NCI-H1694 (cell line): ENCODE results near the gene GPI.

Source experiments
- DNase-seq: peaks from one replicate; lab custom pipeline; 2025; lab: John Stamatoyannopoulos, UW

GPI gene

DNA sequence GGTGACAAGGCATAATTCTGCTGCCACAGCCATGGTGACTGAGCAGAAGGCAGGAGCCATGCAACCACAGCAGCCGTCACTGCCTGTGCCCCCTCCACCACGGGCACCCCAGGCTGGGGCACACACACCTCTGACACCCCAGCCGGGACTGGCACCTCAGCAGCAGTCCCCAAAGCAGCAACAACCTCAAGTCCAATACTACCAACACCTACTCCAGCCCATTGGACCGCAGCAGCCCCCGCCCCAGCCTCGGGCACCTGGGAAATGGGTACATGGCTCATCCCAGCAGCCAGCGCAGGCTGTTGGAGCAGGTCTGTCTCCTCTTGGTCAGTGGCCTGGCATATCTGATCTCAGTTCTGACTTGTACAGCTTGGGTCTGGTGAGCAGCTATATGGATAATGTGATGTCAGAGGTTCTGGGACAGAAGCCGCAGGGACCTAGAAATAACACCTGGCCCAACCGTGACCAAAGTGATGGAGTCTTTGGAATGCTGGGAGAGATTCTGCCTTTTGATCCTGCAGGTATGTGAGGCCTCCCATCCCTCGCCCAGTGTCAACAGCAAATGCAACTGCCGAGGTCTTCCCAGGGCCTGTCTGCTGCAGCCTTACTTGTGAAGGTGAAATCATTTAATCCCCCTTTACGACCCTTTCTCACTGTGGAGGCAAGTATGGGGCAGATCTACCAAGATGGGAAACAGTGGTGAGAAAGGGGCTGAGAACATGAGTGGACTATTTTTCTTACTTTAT lies 22.9 kb upstream of the GPI start:
- no peak for DNase-seq

DNA sequence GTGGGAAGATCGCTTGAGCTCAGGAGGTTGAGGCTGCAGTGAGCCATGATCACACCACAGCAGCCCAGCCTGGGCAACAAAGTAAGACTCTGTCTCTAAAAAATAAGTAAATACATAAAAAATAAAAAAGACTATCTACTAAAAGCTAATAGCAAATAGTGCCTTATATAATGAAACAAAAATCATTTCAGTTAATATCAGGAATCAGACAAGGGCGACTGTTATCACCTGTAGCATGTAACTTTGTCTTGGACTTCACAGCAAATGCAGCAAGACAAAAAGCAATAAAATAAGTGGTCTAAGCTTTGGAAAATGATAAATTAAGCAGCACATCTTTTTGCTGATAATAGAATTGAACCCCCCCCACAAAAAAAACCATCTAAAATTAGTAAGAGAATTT lies 21.2 kb upstream of the GPI start:
- DNase-seq: no peak

DNA sequence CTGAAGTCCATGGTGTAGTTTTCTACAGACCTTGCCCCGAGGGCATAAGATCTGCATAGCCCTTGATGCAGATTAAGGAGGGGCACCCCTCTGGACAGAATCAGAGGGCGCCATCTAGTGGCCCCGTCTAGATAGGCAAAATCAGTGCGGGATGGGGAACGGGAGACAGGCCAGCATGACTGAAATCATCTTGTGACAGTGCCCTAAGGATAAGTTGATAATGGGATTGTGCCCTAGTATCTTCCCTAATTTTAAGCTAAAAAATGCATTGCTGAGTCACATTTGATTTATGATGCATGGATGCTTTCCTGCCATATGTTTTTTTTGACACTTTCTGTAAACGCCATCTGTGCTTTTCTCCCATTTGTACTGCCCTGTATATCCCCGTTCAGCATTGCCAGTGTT lies 19.0 kb upstream of the GPI start:
- DNase-seq: peak; percentile 93

DNA sequence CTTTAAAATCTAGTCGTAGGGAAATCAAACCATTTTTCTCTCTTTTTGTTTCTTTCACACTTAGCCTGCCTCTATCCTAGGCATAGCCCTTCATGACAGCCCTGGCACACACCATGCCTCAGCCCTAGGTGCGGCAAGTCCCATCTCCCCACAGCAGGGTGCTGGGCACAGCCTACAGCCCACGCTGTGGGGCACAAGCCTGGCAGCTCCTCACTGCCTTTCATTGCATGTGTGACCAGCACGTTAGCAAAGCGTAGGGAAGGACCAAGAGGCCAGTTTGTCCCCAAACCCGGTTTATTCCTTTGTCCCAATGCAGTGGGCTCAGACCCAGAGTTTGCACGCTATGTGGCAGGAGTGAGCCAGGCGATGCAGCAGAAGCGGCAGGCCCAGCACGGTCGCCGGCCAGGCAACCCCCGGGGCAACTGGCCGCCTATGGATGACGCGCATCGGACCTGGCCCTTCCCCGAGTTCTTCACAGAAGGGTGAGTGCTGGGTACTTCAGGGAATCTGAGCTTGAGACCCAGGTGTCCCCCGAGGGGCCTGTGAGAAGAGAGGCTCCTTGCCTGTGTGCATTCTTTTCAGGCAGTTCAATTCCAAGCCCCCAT lies 17.3 kb upstream of the GPI start:
- no peak for DNase-seq

DNA sequence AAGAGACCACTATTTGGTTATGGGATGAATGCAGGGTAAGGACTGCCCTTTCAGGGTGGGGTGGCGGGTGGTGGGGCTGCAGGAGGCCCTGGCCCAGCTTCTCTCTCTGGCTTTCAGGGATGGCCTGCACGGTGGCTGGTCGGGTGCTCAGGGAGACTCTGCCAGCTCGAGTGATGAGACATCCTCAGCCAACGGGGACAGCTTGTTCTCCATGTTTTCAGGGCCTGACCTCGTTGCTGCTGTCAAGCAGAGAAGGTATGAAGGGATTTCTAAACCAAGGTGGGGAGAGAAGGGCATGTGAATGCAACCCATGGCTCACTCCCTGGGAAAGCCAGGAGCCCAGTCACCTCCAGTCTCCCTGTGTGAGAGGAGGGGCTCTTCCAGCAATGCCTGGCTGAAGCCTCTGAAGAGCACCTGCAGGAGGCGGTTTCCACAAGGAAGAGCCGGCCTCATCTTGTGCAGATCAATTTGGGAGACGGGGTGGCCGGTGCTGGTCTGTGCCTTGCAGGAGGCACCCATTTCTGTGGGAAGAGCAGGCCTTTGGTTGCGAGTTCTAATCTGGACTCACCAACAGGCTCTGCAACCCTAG lies 16.0 kb upstream of the GPI start:
- no peak for DNase-seq

DNA sequence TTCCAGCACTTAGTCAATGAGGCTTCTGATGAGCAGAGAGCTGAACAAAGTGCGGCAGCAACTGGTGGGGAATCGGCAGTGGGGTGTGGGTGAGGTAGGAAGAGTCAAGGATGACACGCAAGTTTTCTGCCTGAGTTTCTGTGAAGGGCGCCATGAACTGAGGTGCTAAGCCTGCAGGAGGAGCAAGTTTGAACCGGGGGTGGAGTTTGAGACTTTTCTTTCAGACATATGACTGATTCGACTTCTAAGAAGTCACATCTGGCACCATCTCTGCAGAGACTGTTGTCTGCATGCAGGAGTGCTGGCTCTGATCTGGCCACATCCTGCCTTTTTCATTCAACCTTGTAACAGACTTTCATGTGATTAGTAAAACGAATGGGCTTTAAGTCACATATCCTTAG lies 14.8 kb upstream of the GPI start:
- DNase-seq: no peak

DNA sequence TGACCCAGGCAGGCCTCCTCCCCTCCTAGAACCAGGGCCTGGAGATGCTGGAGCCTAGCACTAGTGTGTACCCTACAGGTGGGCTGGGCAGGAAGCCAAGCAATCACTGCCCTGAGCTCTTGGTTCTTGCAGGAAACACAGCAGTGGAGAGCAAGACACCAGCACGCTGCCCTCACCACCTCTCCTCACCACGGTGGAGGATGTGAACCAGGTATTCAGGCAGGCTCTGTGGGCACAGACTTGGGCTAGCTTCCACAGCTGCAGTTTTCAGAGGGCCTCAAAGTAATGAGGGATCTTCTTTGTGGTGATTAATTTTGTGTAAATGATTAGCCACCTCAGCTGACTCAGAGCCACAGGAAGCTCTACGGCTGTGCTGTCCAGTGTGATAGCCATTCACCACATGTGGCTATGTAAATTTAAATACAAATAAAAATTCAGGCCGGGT lies 13.6 kb upstream of the GPI start:
- no peak for DNase-seq

DNA sequence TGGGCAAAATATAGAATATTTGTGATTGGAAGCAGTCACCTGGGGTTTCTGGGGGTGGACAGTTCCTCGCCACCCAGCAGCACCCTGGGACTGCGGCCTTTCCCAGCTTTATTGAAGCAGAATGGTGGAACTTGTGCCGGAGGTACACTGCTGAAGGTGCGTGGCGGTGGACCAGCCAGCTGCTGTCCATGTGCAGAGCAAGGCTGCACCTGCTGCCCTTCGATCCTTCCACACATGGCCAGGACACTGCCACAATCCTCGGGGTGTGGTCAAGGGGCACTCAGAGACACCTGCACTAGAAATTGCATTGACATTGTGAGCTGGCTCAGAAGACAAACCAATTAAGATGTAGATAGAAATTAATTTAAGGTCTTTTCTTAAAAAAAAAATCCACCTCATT lies 11.4 kb upstream of the GPI start:
- no peak for DNase-seq

DNA sequence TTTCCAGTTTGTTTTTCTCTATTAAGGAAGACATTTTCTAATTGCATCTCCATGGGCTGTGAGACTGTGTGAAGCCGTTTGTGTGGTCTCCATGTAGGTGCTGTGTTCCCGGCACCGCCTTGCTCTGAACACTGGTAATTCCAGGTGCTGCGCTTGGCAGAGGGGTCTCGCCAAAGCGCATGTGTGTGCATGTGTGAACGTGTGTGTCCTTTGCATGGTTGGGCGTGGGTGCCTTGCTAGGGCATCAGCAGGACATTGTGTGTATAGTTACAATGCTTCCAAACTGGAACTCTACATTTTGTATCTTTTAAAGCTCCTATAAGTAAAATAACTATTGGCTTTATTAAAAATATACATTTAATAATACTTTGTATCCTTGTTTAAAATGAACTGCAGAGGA lies 9.8 kb upstream of the GPI start:
- DNase-seq: no peak

DNA sequence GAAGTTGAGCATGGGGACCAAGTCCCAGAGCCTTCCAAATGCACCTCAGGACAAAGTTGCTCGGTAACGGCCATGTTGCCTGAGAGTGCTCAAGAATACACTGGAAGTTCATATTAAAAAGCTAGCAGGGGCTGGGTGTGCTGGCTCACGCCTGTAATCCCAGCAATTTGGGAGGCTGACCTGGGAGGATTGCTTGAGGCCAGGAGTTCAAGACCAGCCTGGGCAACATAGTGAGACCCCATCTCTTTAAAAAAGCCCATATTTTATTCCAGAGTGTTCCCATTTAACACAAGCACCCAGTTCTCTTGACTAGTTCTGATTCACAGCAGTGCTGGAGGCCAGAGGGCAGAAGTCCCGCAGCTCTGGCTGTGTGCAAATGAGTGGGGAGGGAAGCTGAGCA lies 8.1 kb upstream of the GPI start:
- DNase-seq: no peak

DNA sequence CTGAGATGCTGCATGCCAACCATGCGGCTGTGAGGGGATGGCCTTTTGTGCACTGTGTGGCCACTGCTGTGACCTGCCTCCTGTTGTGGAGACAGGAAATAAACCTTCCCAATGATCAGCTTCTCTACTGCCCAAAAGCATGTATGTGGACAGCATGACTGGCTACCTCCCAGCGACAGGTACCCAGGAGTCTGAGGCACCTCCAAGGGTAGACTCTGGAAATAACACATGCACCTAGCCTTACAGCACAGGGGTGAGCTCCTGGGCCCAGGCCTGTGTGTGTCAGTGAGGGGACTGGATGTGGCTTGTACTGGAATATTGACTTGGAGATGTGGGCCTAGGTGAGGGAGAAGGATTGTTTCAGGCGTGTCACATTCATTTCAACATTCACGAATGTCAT lies 7.6 kb upstream of the GPI start:
- no peak for DNase-seq

DNA sequence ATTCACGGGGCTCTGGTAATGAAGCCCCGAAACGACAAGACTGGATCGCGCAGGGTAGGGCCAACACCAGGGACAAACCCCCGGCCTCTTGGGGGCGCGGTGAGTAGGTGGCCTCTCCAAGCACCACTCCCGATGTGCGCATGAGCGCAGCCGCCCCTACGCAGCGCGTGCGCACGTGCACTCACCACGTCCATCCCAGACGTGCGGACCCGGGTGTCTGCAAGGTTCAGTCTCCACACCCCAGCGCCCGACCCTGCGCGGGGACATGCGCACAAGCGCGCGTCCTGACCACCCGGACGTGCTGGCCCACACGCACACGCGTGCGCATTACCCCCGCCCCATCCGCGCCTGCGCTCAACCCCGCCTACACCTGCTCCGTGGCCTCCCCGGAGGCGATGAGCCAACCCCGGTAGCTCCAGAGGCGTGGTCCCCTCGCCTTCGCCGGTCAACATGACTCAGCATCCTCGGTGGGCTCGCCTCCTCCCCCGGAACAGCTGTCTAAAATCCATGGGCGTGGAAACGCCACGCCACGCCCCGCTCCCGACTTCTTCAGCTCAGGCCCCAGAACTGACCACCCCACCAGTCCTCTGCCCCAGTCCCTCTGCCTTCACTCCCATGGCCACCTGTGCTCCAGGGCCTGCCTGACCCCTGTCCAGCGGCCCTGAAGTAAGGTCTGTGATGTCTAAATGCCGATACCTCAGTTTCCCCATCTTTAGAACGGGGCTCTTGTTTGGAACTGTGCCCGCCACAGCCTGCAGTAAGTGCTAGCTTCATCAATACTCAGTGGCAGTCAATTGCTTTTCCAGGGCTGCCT lies 5.6 kb upstream of the GPI start:
- peak; percentile 95 for DNase-seq

DNA sequence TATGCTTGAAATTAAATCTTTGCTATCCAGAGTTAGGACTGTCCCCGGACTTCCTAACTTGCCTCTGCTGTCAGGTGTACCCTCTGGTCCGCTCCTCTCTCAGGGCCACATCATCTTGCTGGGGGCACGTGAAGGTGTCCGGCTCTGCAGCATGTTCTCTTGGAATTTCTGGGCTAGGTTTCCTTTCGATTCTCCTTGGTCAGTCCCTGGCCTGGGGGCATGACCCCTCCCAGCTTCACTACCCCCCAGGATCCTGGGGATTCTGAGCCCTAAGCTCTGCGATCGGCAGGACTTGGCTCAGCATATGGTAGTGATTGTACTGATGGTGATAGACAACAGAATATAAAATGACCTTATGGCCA lies 5.1 kb upstream of the GPI start:
- DNase-seq: no peak

DNA sequence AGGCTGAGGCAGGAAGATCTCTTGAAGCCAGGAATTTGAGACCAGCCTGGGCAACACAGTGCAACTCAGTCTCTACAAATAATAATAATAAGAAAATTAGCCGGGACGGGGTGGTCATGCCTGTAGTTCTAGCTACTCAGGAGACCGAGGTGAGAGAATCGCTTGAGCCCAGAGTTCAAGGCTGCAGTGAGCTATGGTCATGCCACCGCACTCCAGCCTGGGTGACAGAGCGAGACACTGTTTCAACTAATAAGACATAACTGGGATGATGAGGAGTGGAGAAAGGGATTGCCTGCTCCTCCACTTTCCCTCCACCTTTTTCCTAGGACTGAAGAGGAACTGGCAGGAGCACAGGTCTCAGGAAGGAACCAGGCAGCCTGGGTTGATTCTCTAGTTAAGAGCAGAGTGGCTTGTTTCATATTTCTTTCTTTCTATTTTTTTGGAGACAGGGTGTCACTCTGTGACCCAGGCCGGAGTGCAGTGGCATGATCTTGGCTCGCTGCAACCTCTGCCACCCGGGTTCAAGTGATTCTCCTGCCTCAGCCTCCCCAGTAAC lies 4.6 kb upstream of the GPI start:
- DNase-seq: no peak

DNA sequence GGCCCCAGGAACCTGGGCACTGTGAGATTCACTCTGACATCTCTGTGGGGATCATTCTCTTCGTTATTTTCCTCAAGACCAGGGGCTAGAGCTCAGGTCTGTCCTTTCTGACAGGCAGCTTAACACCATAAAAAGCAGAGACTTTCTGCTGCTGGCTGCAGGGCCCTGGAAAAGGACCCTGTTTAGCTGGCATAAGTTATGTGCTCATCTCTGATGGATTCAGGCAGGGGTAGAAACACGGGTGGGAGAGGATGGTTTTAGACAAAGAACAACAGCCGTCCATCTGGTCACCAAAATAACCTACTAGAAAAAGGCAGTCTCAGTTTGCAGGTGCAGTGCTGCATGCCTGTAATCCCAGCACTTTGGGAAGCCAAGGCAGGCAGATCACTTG lies 2.3 kb upstream of the GPI start:
- DNase-seq: no peak

DNA sequence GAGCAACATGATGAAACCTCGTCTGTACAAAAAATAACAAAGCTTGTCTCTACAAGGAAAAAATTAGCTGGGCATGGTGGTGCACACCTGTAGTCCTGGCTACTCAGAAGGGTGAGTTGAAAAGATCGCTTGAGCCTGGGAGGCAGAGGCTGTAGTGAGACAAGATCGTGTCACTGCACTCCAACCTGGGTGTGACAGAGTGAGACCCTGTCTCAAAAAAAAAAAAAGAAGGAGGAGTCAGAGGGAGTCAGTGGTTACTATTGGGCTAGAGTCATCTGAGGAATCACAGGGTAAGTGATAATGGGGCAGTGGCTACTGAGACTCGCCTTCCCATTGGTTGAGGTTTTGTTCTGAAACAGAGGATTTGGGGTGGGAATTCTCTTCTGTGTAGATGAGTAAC lies 1.9 kb upstream of the GPI start:
- no peak for DNase-seq

DNA sequence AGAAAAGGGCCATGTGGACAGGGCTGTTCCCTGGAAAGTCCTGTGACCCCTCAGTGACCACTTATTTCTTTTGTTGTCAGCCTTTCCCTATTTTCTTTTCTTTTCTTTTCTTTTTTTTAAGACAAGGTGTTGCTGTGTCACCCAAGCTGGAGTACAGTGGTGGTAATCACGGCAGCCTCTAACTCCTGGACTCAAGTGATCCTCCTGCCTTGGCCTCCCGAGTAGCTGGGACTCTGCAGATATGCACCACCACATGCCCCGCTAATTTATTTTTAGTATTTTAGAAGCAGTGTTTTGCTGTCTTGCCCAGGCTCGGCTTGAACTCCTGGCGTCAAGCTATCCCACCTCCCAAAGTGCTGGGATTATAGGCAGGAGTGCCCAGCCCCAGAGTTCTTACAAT lies 1.1 kb upstream of the GPI start:
- DNase-seq: no peak

DNA sequence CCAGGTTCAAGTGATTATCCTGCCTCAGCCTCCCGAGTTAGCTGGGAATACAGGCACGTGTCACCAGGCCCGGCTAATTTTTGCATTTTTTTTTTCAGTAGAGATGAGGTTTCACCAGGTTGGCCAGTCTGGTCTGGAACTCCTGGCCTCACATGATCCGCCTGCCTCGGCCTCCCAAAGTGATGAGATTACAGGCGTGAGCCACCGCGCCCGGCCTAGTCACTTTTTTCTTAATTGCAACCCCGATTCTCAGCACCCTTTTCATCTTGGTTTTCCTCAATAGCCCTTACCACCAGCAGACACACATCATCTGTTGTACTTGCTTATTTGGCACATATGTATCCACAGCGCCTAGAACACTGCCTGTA lies 550 bp upstream of the GPI start:
- DNase-seq: no peak

DNA sequence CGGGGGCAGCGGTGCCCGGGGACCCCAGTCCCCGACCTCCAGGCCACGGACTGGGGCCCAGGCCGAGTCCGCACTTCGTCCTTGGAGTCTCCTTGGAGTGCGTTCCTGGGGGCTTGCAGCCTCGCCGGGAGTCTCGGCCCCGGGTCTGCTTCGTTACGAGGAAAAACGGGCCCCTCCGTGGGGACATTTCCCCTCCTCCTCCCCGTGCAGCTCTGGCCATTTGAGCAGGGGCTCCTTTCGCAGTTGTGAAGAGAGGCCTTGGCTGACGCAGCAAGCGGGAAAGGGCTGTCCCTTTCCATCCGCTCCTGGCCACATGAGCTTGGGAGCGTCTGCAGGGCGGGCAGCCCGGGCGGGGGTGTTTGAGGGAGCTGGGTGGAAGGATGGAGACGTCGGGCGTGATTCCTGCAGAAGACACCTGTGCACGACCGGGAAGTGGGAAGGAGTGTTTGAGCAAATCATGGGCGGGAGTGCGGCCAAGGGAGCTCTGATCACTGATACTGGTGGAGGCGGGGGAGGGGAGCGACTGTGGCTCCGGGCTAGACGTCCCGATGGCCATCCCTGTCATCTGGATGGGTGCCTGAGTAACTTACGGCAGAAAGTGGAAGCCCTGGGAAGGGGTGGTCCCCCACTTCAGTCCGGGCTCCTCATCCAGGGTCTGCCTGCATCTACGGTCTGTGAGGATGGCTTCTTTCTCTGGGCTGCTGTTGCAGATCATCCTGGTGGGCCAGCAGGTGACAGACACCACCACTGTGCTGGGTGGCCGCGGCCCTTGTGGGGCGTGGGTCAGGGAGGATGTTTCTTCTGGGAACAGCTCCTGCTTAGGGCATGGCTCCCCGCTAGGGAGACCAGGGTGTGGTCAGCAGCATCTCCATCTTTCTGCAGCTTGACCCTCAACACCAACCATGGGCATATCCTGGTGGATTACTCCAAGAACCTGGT lies 736 bp downstream of the GPI start:
- DNase-seq: no peak

DNA sequence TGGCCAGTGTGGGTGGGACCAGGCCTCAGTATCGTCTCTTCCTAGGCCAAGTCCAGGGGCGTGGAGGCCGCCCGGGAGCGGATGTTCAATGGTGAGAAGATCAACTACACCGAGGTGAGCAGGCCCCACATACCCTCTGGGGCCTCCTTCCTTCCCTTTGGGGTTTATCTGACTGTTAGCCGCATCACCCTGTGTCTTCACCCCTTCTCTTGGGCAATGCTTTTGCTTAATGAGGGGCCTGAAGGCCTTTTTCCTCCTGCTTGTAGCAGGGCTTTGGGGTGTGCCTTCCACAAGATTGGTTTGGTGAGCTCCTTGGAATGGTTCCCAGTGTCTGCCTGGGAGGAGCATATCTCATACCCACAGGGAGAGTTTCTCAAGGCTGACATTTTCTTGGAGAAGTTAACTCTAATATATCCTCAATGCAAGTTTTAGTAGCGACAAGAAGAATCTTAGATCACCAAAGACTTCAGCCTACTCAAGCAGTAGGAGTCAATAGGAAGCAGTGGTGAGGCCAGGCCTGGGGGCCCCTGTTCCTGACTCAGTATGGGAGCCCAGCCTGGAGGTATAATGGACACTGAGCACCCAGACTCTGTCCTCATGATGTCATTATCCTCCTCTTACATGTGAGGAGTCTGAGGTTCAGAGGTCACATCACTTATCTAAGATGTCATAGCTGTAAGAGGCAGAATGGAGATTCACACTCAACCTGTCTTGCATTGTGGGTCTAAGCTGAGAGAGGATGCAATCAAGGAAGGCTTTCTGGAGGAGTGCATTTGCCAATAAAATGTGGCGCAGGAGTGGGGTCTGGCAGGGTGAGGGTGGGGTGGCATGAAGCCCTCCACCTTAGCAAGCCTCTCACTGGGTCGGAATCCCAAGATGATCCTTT lies 2.0 kb downstream of the GPI start:
- DNase-seq: no peak

DNA sequence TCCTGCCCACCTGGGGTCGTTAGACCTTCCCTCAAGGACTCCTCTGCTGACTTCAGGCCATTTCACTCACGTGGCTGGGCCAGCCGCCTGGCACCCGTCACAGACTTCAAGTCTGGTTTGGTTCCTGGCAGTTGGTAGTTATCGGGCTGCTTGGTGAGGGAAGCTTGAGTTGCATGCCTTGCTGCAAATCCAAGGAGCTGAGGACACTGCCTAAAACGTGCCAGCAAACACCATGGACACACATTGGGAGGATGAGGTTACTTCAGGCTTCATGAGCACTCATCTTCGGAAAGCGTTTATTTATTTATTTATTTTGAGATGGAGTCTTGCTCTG lies 2.6 kb downstream of the GPI start:
- DNase-seq: no peak
